ENCODE data around the gene ZNF512.

- TF ChIP-seq KDM1A (IDR thresholded peaks at IDR 0.05; ENCODE audit: low read depth), result no peak
- TF ChIP-seq POLR2A (IDR thresholded peaks at IDR 0.05; ENCODE audit: low read length), result no peak
- TF ChIP-seq CTCF (IDR thresholded peaks at IDR 0.05), result no peak; the same call in 2 of the 3 replicates
Observed at GRCh38 chr2:27664154-27664574, 81.3 kb downstream of the ZNF512 start.
